ENCODE results near the gene KCNG2. TPM values are rescaled to one million over a fixed set of nuclear protein-coding genes. Genes with fewer than 3 reads are reported as not detected.

The KCNG2 gene
- total and polyA plus RNA-seq, 2 of the 13 experiments (the other 11 are each of a cell fraction or from before 2014, with no cell fraction given) = not detected

- TF ChIP-seq ZGPAT (CRISPR knock-in tag; IDR thresholded peaks at IDR 0.05) (peak; percentile 82), STAG1 (CRISPR knock-in tag; IDR thresholded peaks at IDR 0.05) (no peak), MYC (CRISPR knock-in tag; IDR thresholded peaks at IDR 0.05; ENCODE audit: borderline replicate concordance) (no peak), ZNF512 (CRISPR knock-in tag; IDR thresholded peaks at IDR 0.05) (no peak), ERF (CRISPR knock-in tag; IDR thresholded peaks at IDR 0.05) (0 out of 2 replicates have a peak, but pooled peaks have one; percentile 35), PCBP2 (optimal IDR thresholded peaks at IDR 0.05; ENCODE audit: low read depth, low read length, poor library complexity, severe bottlenecking) (no peak), ZNF747 (CRISPR knock-in tag; IDR thresholded peaks at IDR 0.05; ENCODE audit: borderline replicate concordance) (peak; percentile 54; the same call in 1 of the 2 replicates), JDP2 (CRISPR knock-in tag; IDR thresholded peaks at IDR 0.05; ENCODE audit: borderline replicate concordance) (no peak; the same call in 1 of the 2 replicates), ZMAT5 (CRISPR knock-in tag; IDR thresholded peaks at IDR 0.05; ENCODE audit: borderline replicate concordance, low read depth) (no peak), ETV5 (CRISPR knock-in tag; IDR thresholded peaks at IDR 0.05; ENCODE audit: borderline replicate concordance) (peak; percentile 79; the same call in 1 of the 2 replicates), ATF3 (CRISPR knock-in tag; IDR thresholded peaks at IDR 0.05) (peak; percentile 83), SKI (IDR thresholded peaks at IDR 0.05; ENCODE audit: partially characterized antibody) (peak; percentile 86), ZBTB21 (CRISPR knock-in tag; IDR thresholded peaks at IDR 0.05) (peak; percentile 81), ZBTB42 (CRISPR knock-in tag; IDR thresholded peaks at IDR 0.05) (no peak), FOXC1 (CRISPR knock-in tag; IDR thresholded peaks at IDR 0.05; ENCODE audit: borderline replicate concordance) (no peak), ZNF101 (CRISPR knock-in tag; IDR thresholded peaks at IDR 0.05; ENCODE audit: borderline replicate concordance, low read depth) (no peak), JUN (CRISPR knock-in tag; IDR thresholded peaks at IDR 0.05) (peak; percentile 42; the same call in 1 of the 2 replicates), SP1 (IDR thresholded peaks at IDR 0.05) (no peak), SP1 (CRISPR knock-in tag; IDR thresholded peaks at IDR 0.05) (no peak), GATA4 (IDR thresholded peaks at IDR 0.05; ENCODE audit: borderline replicate concordance, low read depth) (no peak), CBX5 (CRISPR knock-in tag; IDR thresholded peaks at IDR 0.05; ENCODE audit: borderline replicate concordance) (peak; percentile 92; the same call in 1 of the 2 replicates), ZNF10 (CRISPR knock-in tag; IDR thresholded peaks at IDR 0.05; ENCODE audit: borderline replicate concordance, low read depth) (no peak)
Measured at GRCh38 chr18:79790996-79791972, 6.5 kb upstream of the KCNG2 start (continued).

Data from HepG2 (cell line).